MM.1S (cell line): ENCODE results near the gene ZNHIT2.

Experiments used
- DNase-seq: peaks from one replicate; pipeline ENCODE4 v3.0.0-alpha.2; 2015
- H2AFZ ChIP-seq: fragments of 300-600 bp; sonication (generic); 2 replicates; pipeline ENCODE4 v1.6.0; 2016; ENCODE audit warnings: antibody characterized with exemption, low read length
- H3F3A ChIP-seq: fragments of 300-600 bp; sonication (generic); 2 replicates; pipeline ENCODE4 v1.6.1; 2016; ENCODE audit warnings: mild to moderate bottlenecking, antibody characterized with exemption, low read length, moderate library complexity, mixed read lengths; ENCODE audit not compliant: insufficient read depth
- H3K27ac ChIP-seq: fragments of 300-600 bp; sonication (generic); 2 replicates; pipeline ENCODE4 v1.5.1; 2016; ENCODE audit warnings: mild to moderate bottlenecking, low read length
- H3K27me3 ChIP-seq: fragments of 300-600 bp; sonication (generic); replicated peaks from 2 replicates; pipeline ENCODE4 v1.6.0; 2016; ENCODE audit warnings: low read length; ENCODE audit not compliant: insufficient read depth
- H3K36me3 ChIP-seq: fragments of 300-600 bp; sonication (generic); replicated peaks from 2 replicates; pipeline ENCODE4 v1.6.1; 2016; ENCODE audit warnings: mild to moderate bottlenecking, low read length, mixed read lengths; ENCODE audit not compliant: insufficient read depth
- H3K4me1 ChIP-seq: fragments of 300-600 bp; sonication (generic); 2 replicates; pipeline ENCODE4 v1.6.1; 2016; ENCODE audit warnings: low read length, mixed read lengths
- H3K4me2 ChIP-seq: fragments of 300-600 bp; sonication (generic); 2 replicates; pipeline ENCODE4 v1.6.0; 2016; ENCODE audit warnings: low read depth, low read length
- H3K4me3 ChIP-seq: fragments of 300-600 bp; sonication (generic); 2 replicates; pipeline ENCODE4 v1.5.1; 2016; ENCODE audit warnings: low read length, mixed read lengths
- H3K79me2 ChIP-seq: fragments of 300-600 bp; sonication (generic); 2 replicates; pipeline ENCODE4 v1.6.1; 2016; ENCODE audit warnings: mixed run types, low read length, mixed read lengths
- H3K9ac ChIP-seq: fragments of 300-600 bp; sonication (generic); 2 replicates; pipeline ENCODE4 v1.6.1; 2016; ENCODE audit warnings: low read length, mixed read lengths
- H3K9me2 ChIP-seq: fragments of 300-600 bp; sonication (generic); replicated peaks from 2 replicates; pipeline ENCODE4 v1.6.1; 2016; ENCODE audit warnings: mild to moderate bottlenecking, low read length, mixed read lengths; ENCODE audit not compliant: insufficient read depth
- H3K9me3 ChIP-seq: fragments of 300-600 bp; sonication (generic); replicated peaks from 2 replicates; pipeline ENCODE4 v1.6.1; 2016; ENCODE audit warnings: mild to moderate bottlenecking, low read length, mixed read lengths; ENCODE audit not compliant: insufficient read depth
- H4K20me1 ChIP-seq: fragments of 300-600 bp; sonication (generic); 2 replicates; pipeline ENCODE4 v1.6.1; 2016; ENCODE audit warnings: mild to moderate bottlenecking, low read length, moderate library complexity, mixed read lengths; ENCODE audit not compliant: insufficient read depth
- EZH2 ChIP-seq: fragments of 300-600 bp; sonication (generic); optimal IDR thresholded peaks from 2 replicates; pipeline ENCODE3; 2017; ENCODE audit warnings: low read depth, mild to moderate bottlenecking, antibody characterized with exemption, low read length, mixed read lengths
- EZH2phosphoT487 ChIP-seq: fragments of 300-600 bp; sonication (generic); IDR thresholded peaks from 2 replicates; pipeline ENCODE4 v1.6.1; 2018; ENCODE audit warnings: antibody characterized with exemption, low read length
- TF ChIP-seq, protein P1 (sequence below): fragments of 300-600 bp; sonication (generic); IDR thresholded peaks from 2 replicates; pipeline ENCODE4 v1.5.1; 2016; ENCODE audit warnings: antibody characterized with exemption, low read length, mixed read lengths

Gene ZNHIT2

DNA sequence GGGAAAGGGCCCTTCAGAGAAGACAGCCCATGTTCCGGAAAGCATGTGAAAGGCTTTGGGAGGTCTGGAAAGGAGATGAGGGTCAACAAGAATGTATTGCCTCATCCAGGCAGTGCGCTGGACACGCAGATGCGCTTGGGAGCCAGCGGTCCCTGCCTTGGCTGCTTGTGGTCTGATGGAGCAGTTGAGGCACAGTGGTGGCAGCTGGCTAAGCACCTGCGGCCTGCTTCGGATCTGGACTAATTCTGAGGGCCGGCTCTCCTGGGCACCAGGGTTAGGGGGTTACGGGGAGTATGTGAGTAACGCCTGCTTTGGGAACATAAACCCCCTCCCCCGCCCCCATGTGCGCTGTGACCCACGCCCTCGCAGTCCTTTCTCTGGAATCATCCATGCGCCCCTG lies 10.4 kb downstream of the ZNHIT2 start:
- H3K36me3 ChIP-seq, result no peaks in the 10 kb centered on the region
- no peaks in the 10 kb centered on the region for H3K9me3 ChIP-seq
- H3F3A ChIP-seq, result peaks cover 13% of the 10 kb centered on the region
- H3K27me3 ChIP-seq, result no peaks in the 10 kb centered on the region
- no peak overlapping the region for H3K4me2 ChIP-seq
- H3K4me3 ChIP-seq, result no peak overlapping the region
- H3K9ac ChIP-seq, result no peak overlapping the region
- H3K4me1 ChIP-seq, result peaks cover 12% of the 10 kb centered on the region
- H3K9me2 ChIP-seq, result no peaks in the 10 kb centered on the region
- H4K20me1 ChIP-seq, result no peaks in the 10 kb centered on the region
- peaks cover 44% of the 10 kb centered on the region for H3K79me2 ChIP-seq
- DNase-seq, result no peak
- no peak overlapping the region for H2AFZ ChIP-seq
- no peak overlapping the region for H3K27ac ChIP-seq
- TF ChIP-seq EZH2 (no peak), EZH2phosphoT487 (no peak)
- TF ChIP-seq, protein P1, sequence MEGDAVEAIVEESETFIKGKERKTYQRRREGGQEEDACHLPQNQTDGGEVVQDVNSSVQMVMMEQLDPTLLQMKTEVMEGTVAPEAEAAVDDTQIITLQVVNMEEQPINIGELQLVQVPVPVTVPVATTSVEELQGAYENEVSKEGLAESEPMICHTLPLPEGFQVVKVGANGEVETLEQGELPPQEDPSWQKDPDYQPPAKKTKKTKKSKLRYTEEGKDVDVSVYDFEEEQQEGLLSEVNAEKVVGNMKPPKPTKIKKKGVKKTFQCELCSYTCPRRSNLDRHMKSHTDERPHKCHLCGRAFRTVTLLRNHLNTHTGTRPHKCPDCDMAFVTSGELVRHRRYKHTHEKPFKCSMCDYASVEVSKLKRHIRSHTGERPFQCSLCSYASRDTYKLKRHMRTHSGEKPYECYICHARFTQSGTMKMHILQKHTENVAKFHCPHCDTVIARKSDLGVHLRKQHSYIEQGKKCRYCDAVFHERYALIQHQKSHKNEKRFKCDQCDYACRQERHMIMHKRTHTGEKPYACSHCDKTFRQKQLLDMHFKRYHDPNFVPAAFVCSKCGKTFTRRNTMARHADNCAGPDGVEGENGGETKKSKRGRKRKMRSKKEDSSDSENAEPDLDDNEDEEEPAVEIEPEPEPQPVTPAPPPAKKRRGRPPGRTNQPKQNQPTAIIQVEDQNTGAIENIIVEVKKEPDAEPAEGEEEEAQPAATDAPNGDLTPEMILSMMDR, result no peak

DNA sequence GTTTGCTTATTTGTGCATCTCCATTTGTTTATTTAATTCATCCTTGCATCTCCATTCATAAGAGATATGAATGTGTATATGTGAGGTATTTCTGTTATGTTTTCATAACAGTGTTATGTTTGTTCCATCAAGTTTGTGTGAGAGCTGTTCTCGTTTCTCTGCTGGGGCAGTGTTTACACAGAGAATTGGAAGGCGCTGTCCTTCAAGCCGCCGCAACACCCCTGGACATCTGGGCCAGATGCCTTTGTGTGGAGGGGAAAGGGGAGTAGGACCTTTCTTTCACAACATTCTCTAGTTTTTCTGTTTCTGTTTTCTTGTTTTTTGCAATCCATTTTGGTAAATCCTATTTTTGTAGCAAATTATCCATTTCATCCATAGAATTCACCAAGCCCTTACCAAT lies 12.9 kb downstream of the ZNHIT2 start:
- Histone ChIP-seq H4K20me1 (no peaks in the 10 kb centered on the region), H3K36me3 (no peaks in the 10 kb centered on the region), H3K27ac (no peak overlapping the region), H3K79me2 (peaks cover 61% of the 10 kb centered on the region), H2AFZ (no peak overlapping the region), H3K9me3 (no peaks in the 10 kb centered on the region), H3K4me1 (no peaks in the 10 kb centered on the region), H3K4me2 (no peak overlapping the region), H3K9ac (no peak overlapping the region), H3K4me3 (no peak overlapping the region), H3K9me2 (no peaks in the 10 kb centered on the region), H3K27me3 (no peaks in the 10 kb centered on the region), H3F3A (peaks cover 2% of the 10 kb centered on the region)
- DNase-seq, result no peak
- no peak for TF ChIP-seq EZH2

DNA sequence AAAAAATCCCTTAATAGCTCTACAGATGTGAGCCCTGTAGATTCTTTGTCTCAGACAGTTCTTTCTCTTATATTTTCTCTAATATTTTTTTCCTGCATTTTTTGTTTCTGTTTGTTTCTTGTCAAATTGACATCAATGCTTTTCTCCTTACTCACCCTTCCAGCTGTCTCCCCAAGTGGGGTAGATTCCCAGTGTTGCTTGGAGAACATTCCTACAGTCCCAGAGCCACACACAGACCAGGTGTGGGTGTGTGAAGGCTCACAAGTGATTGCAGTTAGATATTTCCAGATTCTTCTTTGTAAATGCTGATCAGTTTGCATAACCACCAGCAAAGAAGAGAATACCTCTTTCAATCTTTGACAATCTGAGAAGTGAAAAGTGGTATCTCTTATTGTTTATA lies 14.0 kb downstream of the ZNHIT2 start:
- Histone ChIP-seq H4K20me1 (no peaks in the 10 kb centered on the region), H3K9me2 (no peaks in the 10 kb centered on the region), H3K4me2 (no peak overlapping the region), H3K36me3 (no peaks in the 10 kb centered on the region), H3K4me1 (0 out of 2 replicates have a peak, but pooled peaks cover 1% of the 10 kb centered on the region), H3K27ac (no peak overlapping the region), H3F3A (no peaks in the 10 kb centered on the region; the same call in 1 of the 2 replicates), H3K4me3 (no peak overlapping the region), H3K27me3 (no peaks in the 10 kb centered on the region), H2AFZ (no peak overlapping the region), H3K9me3 (no peaks in the 10 kb centered on the region), H3K79me2 (peaks cover 72% of the 10 kb centered on the region), H3K9ac (no peak overlapping the region)
- no peak for DNase-seq
- TF ChIP-seq, protein P1, result no peak
- TF ChIP-seq EZH2phosphoT487, result no peak
- no peak for TF ChIP-seq EZH2

- TF ChIP-seq EZH2phosphoT487, result no peak
- TF ChIP-seq, protein P1, result no peak
- no peak for TF ChIP-seq EZH2
- Histone ChIP-seq H3K36me3 (no peaks in the 10 kb centered on the region), H4K20me1 (no peaks in the 10 kb centered on the region), H3K79me2 (peaks cover 83% of the 10 kb centered on the region), H3K4me1 (peaks cover 4% of the 10 kb centered on the region; the same call in 1 of the 2 replicates), H3K27me3 (no peaks in the 10 kb centered on the region), H3K4me2 (no peak overlapping the region), H3K9me2 (no peaks in the 10 kb centered on the region), H3K9ac (no peak overlapping the region), H3K27ac (no peak overlapping the region), H2AFZ (no peak overlapping the region), H3K4me3 (no peak overlapping the region), H3F3A (no peaks in the 10 kb centered on the region; the same call in 1 of the 2 replicates), H3K9me3 (no peaks in the 10 kb centered on the region)
- DNase-seq, result no peak
Observed at GRCh38 chr11:65102142-65103095, 15.1 kb downstream of the ZNHIT2 start.
